Measurements from ENCODE around the gene B3GALT6. TPM values are rescaled to one million over a fixed set of nuclear protein-coding genes. Genes with fewer than 3 reads are reported as not detected.

B3GALT6 gene
- total and polyA plus RNA-seq, 2 experiments from 2014 or later: 5.5 to 26.5 TPM

DNA sequence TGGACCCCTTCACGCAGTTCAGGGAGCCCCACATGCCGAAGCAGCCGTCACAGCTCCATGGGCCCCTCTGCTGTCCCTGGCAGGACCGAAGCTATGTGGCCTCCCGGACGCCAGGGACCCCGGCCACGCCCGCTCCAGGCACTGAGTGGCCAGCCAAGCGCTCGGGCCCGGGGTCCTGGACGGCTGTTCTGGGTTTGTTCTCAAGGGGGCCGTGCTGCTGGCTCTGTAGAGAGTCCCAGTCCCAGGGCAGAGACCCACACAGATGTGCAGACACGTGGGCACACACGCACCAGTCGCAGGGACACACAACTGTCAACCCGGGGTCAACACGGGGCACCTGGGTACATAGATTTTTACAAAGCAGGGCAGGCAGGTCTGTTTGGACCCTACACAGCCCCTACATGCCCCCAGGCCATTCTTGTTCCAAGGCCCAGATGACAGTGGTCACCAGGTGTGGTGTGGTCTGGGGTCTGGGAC, 6.7 kb downstream of the B3GALT6 start:
- Histone ChIP-seq H3K4me3 (no peak overlapping the region), H4K20me1 (replicated peaks; ENCODE audit: insufficient read depth) (peaks cover 5% of the 10 kb centered on the region), H2AFZ (no peak overlapping the region), H3K36me3 (ENCODE audit: insufficient read depth) (no peaks in the 10 kb centered on the region), H3K79me2 (replicated peaks; ENCODE audit: insufficient read depth) (peaks cover 5% of the 10 kb centered on the region; the same call in 1 of the 2 replicates), H3K4me1 (ENCODE audit: insufficient read depth) (no peaks in the 10 kb centered on the region), H3K4me2 (no peak overlapping the region), H3K27ac (ENCODE audit: low read depth) (no peak overlapping the region), H3K9me2 (ENCODE audit: insufficient read depth) (no peaks in the 10 kb centered on the region), H3F3A (replicated peaks; ENCODE audit: low read depth) (peaks cover 1% of the 10 kb centered on the region; the same call in 1 of the 2 replicates), H3K27me3 (ENCODE audit: insufficient read depth) (no peaks in the 10 kb centered on the region)
- Mint-ChIP-seq H3K4me3 (no peak overlapping the region), H3K27me3 (ENCODE audit: insufficient read depth, low read depth, poor library complexity) (peaks cover 8% of the 10 kb centered on the region), H3K27ac (no peak overlapping the region), H3K4me1 (peaks cover 6% of the 10 kb centered on the region; the same call in 2 of the 3 replicates), H3K9me3 (peaks cover 6% of the 10 kb centered on the region), H3K36me3 (ENCODE audit: low read depth) (peaks cover 10% of the 10 kb centered on the region)
- TF ChIP-seq NANOG (IDR thresholded peaks at IDR 0.05; ENCODE audit: borderline replicate concordance) (no peak), JUNB (IDR thresholded peaks at IDR 0.05; ENCODE audit: unreplicated experiment) (no peak), CREB1 (CRISPR knock-in tag; IDR thresholded peaks at IDR 0.05; ENCODE audit: low read depth) (no peak), ZNF114 (CRISPR knock-in tag; IDR thresholded peaks at IDR 0.05) (no peak), STAT1 (IDR thresholded peaks at IDR 0.05; ENCODE audit: unreplicated experiment) (no peak), EZH2 (IDR thresholded peaks at IDR 0.05; ENCODE audit: low read depth, unreplicated experiment) (no peak), POLR2AphosphoS5 (IDR thresholded peaks at IDR 0.05; ENCODE audit: low read depth) (no peak), EZH2phosphoT487 (IDR thresholded peaks at IDR 0.05; ENCODE audit: unreplicated experiment) (no peak), ZNF331 (CRISPR knock-in tag; IDR thresholded peaks at IDR 0.05; ENCODE audit: low read depth) (no peak)
- TF ChIP-seq, protein P1, sequence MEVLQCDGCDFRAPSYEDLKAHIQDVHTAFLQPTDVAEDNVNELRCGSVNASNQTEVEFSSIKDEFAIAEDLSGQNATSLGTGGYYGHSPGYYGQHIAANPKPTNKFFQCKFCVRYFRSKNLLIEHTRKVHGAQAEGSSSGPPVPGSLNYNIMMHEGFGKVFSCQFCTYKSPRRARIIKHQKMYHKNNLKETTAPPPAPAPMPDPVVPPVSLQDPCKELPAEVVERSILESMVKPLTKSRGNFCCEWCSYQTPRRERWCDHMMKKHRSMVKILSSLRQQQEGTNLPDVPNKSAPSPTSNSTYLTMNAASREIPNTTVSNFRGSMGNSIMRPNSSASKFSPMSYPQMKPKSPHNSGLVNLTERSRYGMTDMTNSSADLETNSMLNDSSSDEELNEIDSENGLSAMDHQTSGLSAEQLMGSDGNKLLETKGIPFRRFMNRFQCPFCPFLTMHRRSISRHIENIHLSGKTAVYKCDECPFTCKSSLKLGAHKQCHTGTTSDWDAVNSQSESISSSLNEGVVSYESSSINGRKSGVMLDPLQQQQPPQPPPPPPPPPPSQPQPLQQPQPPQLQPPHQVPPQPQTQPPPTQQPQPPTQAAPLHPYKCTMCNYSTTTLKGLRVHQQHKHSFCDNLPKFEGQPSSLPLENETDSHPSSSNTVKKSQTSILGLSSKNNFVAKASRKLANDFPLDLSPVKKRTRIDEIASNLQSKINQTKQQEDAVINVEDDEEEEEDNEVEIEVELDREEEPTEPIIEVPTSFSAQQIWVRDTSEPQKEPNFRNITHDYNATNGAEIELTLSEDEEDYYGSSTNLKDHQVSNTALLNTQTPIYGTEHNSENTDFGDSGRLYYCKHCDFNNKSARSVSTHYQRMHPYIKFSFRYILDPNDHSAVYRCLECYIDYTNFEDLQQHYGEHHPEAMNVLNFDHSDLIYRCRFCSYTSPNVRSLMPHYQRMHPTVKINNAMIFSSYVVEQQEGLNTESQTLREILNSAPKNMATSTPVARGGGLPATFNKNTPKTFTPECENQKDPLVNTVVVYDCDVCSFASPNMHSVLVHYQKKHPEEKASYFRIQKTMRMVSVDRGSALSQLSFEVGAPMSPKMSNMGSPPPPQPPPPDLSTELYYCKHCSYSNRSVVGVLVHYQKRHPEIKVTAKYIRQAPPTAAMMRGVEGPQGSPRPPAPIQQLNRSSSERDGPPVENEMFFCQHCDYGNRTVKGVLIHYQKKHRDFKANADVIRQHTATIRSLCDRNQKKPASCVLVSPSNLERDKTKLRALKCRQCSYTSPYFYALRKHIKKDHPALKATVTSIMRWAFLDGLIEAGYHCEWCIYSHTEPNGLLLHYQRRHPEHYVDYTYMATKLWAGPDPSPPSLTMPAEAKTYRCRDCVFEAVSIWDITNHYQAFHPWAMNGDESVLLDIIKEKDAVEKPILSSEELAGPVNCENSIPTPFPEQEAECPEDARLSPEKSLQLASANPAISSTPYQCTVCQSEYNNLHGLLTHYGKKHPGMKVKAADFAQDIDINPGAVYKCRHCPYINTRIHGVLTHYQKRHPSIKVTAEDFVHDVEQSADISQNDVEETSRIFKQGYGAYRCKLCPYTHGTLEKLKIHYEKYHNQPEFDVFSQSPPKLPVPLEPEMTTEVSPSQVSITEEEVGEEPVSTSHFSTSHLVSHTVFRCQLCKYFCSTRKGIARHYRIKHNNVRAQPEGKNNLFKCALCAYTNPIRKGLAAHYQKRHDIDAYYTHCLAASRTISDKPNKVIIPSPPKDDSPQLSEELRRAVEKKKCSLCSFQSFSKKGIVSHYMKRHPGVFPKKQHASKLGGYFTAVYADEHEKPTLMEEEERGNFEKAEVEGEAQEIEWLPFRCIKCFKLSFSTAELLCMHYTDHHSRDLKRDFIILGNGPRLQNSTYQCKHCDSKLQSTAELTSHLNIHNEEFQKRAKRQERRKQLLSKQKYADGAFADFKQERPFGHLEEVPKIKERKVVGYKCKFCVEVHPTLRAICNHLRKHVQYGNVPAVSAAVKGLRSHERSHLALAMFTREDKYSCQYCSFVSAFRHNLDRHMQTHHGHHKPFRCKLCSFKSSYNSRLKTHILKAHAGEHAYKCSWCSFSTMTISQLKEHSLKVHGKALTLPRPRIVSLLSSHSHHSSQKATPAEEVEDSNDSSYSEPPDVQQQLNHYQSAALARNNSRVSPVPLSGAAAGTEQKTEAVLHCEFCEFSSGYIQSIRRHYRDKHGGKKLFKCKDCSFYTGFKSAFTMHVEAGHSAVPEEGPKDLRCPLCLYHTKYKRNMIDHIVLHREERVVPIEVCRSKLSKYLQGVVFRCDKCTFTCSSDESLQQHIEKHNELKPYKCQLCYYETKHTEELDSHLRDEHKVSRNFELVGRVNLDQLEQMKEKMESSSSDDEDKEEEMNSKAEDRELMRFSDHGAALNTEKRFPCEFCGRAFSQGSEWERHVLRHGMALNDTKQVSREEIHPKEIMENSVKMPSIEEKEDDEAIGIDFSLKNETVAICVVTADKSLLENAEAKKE (CRISPR knock-in tag; IDR thresholded peaks at IDR 0.05): no peak
- ATAC-seq (no peak), DNase-seq (ENCODE audit: low spot score) (no peak)

Data from GM23338 (cell line).